ENCODE data around the gene ZFR2.

DNA sequence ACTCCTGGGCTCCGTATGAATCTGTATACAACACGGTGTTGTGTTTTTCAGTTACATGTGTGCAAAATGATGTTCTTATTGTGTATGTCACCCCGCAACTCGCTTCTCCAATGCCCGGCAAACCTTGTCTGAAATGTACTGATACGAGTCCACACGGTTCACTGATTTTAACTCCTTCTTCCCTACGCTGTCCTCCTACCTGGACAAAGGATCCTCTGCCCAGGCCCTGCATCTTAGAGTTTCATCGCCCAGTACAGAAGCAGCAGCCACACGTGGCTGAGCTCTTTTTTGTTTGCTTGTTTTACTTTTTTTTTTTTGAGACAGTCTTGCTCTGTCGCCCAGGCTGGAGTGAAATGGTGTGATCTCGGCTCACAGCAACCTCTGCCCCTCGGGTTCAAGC is 28.9 kb downstream of the ZFR2 start:
- TF ChIP-seq, protein P1, sequence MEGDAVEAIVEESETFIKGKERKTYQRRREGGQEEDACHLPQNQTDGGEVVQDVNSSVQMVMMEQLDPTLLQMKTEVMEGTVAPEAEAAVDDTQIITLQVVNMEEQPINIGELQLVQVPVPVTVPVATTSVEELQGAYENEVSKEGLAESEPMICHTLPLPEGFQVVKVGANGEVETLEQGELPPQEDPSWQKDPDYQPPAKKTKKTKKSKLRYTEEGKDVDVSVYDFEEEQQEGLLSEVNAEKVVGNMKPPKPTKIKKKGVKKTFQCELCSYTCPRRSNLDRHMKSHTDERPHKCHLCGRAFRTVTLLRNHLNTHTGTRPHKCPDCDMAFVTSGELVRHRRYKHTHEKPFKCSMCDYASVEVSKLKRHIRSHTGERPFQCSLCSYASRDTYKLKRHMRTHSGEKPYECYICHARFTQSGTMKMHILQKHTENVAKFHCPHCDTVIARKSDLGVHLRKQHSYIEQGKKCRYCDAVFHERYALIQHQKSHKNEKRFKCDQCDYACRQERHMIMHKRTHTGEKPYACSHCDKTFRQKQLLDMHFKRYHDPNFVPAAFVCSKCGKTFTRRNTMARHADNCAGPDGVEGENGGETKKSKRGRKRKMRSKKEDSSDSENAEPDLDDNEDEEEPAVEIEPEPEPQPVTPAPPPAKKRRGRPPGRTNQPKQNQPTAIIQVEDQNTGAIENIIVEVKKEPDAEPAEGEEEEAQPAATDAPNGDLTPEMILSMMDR (IDR thresholded peaks at IDR 0.05; ENCODE audit: low read depth, low read length, missing input control) = no peak
- TF ChIP-seq, protein P2, sequence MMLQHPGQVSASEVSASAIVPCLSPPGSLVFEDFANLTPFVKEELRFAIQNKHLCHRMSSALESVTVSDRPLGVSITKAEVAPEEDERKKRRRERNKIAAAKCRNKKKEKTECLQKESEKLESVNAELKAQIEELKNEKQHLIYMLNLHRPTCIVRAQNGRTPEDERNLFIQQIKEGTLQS (IDR thresholded peaks at IDR 0.05) = no peak
- TF ChIP-seq FOXA1 (IDR thresholded peaks at IDR 0.05) (no peak), JUND (IDR thresholded peaks at IDR 0.05) (no peak), SP1 (IDR thresholded peaks at IDR 0.05) (no peak), RAD21 (IDR thresholded peaks at IDR 0.05) (no peak), YY1 (IDR thresholded peaks at IDR 0.05) (no peak), EGR1 (IDR thresholded peaks at IDR 0.05; ENCODE audit: low read depth in 2 of 2) (no peak), GABPA (IDR thresholded peaks at IDR 0.05 in 1 of 2, conservative IDR thresholded peaks at IDR 0.05 in 1 of 2) (no peak)
- TF ChIP-seq, protein P3, sequence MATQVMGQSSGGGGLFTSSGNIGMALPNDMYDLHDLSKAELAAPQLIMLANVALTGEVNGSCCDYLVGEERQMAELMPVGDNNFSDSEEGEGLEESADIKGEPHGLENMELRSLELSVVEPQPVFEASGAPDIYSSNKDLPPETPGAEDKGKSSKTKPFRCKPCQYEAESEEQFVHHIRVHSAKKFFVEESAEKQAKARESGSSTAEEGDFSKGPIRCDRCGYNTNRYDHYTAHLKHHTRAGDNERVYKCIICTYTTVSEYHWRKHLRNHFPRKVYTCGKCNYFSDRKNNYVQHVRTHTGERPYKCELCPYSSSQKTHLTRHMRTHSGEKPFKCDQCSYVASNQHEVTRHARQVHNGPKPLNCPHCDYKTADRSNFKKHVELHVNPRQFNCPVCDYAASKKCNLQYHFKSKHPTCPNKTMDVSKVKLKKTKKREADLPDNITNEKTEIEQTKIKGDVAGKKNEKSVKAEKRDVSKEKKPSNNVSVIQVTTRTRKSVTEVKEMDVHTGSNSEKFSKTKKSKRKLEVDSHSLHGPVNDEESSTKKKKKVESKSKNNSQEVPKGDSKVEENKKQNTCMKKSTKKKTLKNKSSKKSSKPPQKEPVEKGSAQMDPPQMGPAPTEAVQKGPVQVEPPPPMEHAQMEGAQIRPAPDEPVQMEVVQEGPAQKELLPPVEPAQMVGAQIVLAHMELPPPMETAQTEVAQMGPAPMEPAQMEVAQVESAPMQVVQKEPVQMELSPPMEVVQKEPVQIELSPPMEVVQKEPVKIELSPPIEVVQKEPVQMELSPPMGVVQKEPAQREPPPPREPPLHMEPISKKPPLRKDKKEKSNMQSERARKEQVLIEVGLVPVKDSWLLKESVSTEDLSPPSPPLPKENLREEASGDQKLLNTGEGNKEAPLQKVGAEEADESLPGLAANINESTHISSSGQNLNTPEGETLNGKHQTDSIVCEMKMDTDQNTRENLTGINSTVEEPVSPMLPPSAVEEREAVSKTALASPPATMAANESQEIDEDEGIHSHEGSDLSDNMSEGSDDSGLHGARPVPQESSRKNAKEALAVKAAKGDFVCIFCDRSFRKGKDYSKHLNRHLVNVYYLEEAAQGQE (IDR thresholded peaks at IDR 0.05) = no peak
- TF ChIP-seq, protein P4, sequence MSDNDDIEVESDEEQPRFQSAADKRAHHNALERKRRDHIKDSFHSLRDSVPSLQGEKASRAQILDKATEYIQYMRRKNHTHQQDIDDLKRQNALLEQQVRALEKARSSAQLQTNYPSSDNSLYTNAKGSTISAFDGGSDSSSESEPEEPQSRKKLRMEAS (IDR thresholded peaks at IDR 0.05) = no peak
- TF ChIP-seq, protein P5, sequence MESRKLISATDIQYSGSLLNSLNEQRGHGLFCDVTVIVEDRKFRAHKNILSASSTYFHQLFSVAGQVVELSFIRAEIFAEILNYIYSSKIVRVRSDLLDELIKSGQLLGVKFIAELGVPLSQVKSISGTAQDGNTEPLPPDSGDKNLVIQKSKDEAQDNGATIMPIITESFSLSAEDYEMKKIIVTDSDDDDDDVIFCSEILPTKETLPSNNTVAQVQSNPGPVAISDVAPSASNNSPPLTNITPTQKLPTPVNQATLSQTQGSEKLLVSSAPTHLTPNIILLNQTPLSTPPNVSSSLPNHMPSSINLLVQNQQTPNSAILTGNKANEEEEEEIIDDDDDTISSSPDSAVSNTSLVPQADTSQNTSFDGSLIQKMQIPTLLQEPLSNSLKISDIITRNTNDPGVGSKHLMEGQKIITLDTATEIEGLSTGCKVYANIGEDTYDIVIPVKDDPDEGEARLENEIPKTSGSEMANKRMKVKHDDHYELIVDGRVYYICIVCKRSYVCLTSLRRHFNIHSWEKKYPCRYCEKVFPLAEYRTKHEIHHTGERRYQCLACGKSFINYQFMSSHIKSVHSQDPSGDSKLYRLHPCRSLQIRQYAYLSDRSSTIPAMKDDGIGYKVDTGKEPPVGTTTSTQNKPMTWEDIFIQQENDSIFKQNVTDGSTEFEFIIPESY (IDR thresholded peaks at IDR 0.05) = no peak
